HG03442 (cell line): ENCODE measurements around the gene RAD51B.

Source experiments
- ATAC-seq: cut with Tn5 transposase; IDR thresholded peaks from one replicate; pipeline ENCODE4 v1.9.1; 2021; ENCODE audit warnings: mild to moderate bottlenecking, moderate library complexity; ENCODE audit not compliant: unreplicated experiment

RAD51B gene

GRCh38 chr14:68140076-68140741, 320.6 kb downstream of the RAD51B start:
- ATAC-seq: no peak

DNA sequence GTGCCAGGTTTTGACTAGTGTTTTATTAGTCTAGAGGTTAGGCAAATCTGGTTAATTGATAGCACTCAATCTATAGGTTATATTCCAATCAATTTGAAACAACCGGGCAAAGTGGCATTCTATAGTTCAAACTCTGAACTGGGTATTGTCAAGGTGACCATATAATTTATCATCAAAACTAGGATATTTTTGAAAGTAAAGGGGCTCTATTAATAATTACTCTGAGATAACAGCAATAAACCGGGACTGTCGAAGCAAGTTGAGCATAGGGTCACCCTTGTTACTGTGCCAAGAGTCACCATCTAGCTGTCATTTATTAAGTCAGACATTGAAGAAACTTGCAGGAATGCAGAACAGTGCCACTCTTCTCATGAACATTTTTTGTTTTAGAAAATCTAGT, 321.2 kb downstream of the RAD51B start:
- no peak for ATAC-seq

- ATAC-seq: no peak
Observed at GRCh38 chr14:68141281-68142088, 321.9 kb downstream of the RAD51B start.

- ATAC-seq: no peak
Observed at GRCh38 chr14:68143341-68143841, 323.8 kb downstream of the RAD51B start.

GRCh38 chr14:68144051-68144681, 324.6 kb downstream of the RAD51B start:
- ATAC-seq: no peak

DNA sequence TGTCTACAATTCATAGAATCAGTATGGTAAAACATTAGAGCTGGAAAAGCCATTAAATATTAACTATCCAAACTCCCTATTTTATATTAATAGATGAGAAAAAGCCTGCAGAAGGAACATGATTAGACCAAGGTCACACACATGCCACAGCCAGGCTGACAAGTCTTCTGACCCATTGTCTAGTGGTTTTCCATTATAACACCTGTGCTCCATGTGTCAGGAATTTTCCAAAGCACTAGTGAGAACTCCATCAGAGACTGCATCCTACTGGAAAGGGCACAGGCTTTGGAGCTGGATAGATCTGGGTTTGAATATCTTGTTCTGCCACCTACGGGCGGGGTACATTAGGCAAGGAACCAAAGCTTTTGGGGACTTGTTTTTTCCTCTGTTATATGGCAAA, 325.5 kb downstream of the RAD51B start:
- ATAC-seq: no peak

GRCh38 chr14:68145539-68145938, 326.0 kb downstream of the RAD51B start:
- no peak for ATAC-seq

DNA sequence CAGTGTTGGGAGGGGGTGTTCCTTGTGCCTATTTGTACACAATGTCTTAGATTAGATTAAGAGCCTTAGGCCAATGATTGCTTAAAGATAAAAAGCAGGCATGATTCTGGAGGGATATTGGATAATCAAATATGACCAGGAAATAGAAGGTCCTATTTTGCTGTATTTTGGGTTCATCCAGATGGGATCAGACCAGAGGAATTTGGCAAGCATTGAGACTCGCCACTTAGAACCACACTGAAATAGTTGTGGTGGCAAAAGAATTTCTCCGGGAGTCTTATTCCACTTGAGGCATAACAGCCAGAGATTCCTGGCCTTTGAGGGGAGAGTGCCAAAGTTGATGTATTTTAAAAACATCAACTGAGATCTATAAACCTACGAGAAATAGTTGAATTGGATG, 327.2 kb downstream of the RAD51B start:
- no peak for ATAC-seq

DNA sequence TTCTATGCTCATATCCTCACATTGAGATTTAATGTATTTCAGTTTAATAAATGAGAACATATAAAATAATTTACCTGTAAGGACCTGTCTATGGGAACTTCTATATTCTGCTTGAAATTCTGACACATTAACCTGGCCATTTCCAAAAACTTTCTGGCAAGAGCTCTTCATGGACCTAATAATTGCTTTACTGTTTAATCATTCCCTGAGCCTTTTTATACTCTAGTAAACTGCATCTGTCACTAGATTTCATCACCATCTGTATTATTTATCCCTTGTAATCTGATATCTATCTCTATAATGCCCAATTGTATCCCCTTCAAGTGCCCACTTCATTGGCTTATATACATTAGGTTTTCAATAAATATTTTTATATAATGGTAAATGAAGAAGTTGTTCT, 327.7 kb downstream of the RAD51B start:
- no peak for ATAC-seq

GRCh38 chr14:68148276-68148675, 328.7 kb downstream of the RAD51B start:
- ATAC-seq: no peak

DNA sequence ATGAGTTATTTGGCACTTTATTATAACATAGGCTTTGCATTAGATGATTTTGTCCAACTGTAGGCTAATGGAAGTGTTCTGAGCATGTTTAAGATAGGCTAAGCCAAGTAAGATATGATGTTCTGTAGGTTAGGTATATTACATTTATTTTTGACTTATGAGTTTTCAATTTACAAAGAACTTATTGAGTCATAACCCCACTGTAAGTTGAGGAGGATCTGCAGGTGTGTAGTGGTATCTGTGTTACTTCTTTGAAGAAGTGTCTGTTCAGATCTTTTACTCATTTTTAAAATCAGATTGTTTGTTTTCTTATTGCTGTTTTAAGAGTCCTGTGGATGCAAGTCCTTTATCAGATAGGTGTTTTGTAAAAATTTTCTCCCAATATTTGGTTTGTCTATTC, 329.2 kb downstream of the RAD51B start:
- no peak for ATAC-seq

DNA sequence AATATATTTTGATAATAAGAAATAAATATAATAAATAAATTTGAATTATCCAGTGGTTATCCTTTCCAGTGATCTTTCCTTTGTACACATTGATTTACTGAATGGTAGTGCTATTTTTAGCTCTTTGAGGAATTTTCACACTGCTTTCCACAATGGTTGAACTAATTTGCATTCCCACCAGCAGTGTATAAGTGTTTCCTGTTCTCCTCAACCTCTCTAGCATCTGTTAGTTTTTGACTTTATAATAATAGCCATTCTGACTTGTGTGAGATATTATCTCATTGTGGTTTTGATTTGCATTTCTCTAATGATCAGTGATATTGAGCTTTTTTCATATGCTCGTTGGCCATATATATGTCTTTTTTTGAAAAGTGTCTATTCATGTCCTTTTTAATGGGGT, 333.7 kb downstream of the RAD51B start:
- no peak for ATAC-seq

GRCh38 chr14:68154275-68154674, 334.7 kb downstream of the RAD51B start:
- no peak for ATAC-seq

DNA sequence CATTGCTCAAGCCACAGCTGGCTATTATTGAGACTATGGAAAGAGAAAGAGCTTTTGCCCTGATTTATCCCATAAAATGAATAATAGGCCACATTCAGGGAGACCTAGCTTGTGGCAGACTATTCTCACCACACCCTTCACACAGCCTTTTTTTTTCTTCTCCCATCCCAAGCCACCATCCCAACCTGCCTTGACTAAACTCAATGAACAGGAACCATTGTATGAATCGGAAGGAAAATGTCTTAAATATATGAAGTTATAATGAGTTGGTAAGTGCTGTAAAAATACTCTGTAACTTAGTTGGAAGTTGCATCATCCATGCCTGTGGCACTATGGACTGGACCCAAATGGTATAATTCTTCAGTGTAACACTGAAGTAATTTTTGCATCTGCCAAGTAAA, 338.4 kb downstream of the RAD51B start:
- no peak for ATAC-seq

- no peak for ATAC-seq
Observed at GRCh38 chr14:68158640-68159039, 339.1 kb downstream of the RAD51B start.

GRCh38 chr14:68159701-68160633, 340.4 kb downstream of the RAD51B start:
- ATAC-seq: no peak

- no peak for ATAC-seq
Observed at GRCh38 chr14:68160779-68161546, 341.4 kb downstream of the RAD51B start.

- no peak for ATAC-seq
Observed at GRCh38 chr14:68162887-68163286, 343.3 kb downstream of the RAD51B start.

DNA sequence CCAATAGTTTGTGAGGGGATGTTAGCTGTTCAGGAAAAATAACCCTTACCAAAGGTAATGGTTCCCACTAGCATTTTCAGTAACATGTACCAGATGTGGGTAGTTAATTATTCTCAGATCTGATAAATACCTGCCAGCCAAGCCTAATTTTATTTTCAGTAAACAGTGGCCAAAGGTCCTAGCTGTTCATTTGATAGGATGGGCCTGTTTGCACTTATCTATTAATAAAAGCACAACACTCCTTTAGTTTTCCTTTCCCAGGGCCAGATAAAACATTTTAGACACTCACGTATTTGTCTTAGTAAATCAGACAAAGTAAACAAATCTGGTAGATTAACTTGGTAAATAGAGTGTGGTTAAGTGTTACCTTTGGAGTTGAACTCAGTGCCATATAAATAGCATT, 345.1 kb downstream of the RAD51B start:
- no peak for ATAC-seq

DNA sequence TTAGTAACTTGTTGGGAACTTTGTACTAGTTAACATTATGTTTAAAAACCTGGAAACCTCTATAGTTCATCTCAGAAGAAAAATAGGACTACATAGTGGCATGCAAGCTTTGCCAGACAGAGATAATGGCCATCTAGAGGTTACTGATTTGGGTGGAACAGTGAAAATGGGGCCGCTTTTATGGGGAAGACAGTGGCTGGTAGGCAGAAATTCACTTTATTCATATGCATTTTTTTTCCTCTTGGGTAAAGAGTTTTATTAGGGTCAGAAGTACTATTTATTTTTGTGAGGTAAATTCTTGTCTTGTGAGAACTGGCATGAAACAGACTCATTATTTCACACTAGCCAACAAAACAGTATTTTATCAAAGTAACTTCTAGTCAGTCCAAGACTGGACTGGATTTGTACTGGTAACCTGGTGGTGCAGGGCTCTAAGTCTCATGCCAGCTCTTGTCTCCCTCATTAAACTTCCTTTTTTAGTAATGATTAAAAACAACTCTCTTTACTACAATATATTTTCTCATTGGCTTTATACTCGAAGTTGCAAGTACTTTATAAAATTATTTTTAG, 345.8 kb downstream of the RAD51B start:
- ATAC-seq: no peak
